Stimulated activated CD4-positive, alpha-beta T cell treated with anti-CD3 and anti-CD28 coated beads, Interleukin-4, amount 100 ng/mL, for 1 hour (primary cell): ENCODE results near the gene MRPL46.
"Not testable (repeated sequence)": the region's sequence is repeated elsewhere in the genome, so short reads cannot be mapped to it uniquely, and the experiment has no call there.

ENCODE experiments used
- DNase-seq: peaks from one replicate; pipeline ENCODE4 v3.0.0-alpha.2; 2020

MRPL46 gene

DNA sequence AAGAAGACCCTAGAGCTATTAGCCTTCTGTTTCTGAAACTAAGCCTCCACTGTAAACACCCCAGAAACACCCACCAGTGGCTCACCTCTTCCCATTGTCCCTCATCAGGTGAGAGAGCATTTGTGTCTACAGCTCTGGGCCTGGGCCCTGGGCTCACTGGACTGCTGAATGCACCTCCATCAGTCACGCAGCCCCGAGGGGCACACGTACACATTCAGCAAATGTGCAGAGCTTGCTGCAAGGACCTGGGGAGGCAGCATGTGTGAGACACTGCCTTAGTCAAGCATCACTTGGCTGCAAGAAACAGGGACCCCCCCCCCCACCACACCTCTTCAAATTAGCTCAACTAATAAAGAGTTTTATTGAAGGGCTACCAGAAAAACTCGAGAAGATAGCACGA is 29.0 kb downstream of the MRPL46 start:
- DNase-seq, result no peak

GRCh38 chr15:88434106-88434505 is 33.1 kb downstream of the MRPL46 start:
- DNase-seq, result not testable (repeated sequence)

DNA sequence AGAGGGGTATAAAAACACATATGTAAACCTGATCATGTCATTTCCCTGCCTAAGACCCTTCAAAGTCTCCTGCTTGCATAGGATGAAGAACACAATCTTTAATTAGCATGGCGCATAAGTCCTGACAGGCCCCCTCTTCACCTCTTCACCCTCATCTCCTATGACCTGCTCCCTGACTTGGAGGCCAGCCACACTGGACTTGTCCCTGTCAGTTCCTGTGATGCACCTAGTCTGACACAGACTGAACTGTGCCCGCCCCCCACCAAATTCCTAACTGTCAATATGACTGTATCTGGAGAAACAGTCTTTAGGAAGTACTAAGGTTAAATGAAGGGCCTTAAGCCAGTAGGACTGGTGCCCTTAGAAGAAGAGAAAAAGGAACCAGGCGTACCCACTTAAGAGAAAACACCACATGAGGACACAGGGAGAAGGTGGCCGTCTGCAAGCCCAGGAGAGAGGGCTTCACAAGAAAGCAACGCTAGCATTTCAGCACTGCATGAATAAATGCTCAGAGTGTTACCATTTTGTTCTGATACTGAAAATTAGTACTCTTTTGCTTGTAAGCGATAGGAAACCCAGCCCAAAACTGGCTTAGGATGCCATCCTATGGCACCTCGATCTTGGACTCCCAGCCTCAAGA is 34.0 kb downstream of the MRPL46 start:
- DNase-seq, result no peak

DNA sequence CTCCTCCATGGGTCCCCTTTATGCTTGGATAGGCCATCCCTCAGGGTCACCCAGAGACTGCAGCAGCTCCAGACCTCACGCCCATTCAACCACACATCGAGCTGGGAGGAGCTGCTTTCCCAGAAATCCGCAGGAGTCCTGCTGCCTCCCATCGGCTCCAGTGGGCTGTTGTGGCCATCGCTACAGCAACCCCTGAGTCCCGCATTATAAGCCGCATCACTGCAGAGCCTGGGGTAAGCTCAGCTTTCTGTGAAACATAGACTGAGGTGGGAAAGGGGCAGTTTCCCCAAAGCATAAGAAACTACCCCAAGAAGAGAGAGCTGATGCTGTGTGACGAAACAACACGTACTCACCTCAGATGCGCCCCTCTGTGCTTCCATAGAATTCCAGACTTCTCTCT is 35.7 kb downstream of the MRPL46 start:
- no peak for DNase-seq

- no peak for DNase-seq
These were observed 37.1 kb downstream of the MRPL46 start for GRCh38 chr15:88430051-88430450.

DNA sequence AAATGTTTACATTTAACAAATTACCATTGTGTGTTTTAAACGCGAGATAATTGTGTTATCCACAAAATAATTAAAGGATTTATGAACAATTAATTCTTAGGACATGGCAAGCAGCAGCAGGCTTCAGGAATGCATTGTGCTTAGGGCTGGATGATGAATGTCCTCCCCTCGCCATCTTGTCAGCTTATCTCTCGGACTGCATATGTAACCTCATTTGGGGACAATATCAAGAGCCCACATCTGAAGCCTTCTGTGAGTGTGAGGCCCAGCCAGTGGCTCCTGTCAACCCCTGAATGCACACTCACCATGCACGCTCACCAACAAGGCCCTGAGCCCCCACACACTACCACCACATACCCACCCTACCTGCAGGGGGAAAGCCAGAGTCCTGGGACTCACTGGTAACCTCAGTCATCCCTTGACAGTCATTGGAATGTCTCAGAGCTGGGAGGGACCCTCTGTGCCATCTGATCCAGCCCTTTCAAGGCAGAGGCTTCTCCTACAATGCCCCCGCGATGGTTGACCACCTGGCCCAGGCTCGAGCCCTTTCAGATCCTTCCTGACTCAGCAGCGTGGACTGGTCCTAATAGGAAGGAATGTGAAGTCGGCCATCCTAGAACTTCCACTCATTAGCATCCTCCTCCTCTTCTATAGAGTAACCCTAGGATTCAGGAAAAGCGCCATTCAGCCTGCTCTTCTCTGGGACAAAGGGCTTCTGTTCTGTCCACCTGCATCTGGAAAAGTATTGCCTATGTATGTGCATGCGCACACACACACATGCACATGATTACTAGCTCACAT is 38.2 kb downstream of the MRPL46 start:
- no peak for DNase-seq

GRCh38 chr15:88428053-88428452 is 39.1 kb downstream of the MRPL46 start:
- no peak for DNase-seq

- no peak for DNase-seq
These were observed 40.9 kb downstream of the MRPL46 start for GRCh38 chr15:88426304-88426703.

GRCh38 chr15:88423331-88423730 is 43.9 kb downstream of the MRPL46 start:
- no peak for DNase-seq

- no peak for DNase-seq
These were observed 47.4 kb downstream of the MRPL46 start for GRCh38 chr15:88419830-88420229.
